Fibroblast of mammary gland (primary cell): ENCODE results near the gene OTOP3.

Experiments
- DNase-seq: peaks from one replicate; pipeline ENCODE4 v3.0.0-alpha.2; 2010; ENCODE audit warnings: low read depth
- H3K4me3 ChIP-seq: 2 replicates; pipeline ENCODE4 v1.5.1; 2011; ENCODE audit warnings: low read depth, mild to moderate bottlenecking, low read length, moderate library complexity; ENCODE audit not compliant: control insufficient read depth
- TF ChIP-seq, protein P1 (sequence below): conservative IDR thresholded peaks from 2 replicates; pipeline ENCODE4 v1.5.1; 2011; ENCODE audit warnings: low read depth, low read length, inconsistent platforms; ENCODE audit not compliant: control insufficient read depth, insufficient read depth

OTOP3 gene

DNA sequence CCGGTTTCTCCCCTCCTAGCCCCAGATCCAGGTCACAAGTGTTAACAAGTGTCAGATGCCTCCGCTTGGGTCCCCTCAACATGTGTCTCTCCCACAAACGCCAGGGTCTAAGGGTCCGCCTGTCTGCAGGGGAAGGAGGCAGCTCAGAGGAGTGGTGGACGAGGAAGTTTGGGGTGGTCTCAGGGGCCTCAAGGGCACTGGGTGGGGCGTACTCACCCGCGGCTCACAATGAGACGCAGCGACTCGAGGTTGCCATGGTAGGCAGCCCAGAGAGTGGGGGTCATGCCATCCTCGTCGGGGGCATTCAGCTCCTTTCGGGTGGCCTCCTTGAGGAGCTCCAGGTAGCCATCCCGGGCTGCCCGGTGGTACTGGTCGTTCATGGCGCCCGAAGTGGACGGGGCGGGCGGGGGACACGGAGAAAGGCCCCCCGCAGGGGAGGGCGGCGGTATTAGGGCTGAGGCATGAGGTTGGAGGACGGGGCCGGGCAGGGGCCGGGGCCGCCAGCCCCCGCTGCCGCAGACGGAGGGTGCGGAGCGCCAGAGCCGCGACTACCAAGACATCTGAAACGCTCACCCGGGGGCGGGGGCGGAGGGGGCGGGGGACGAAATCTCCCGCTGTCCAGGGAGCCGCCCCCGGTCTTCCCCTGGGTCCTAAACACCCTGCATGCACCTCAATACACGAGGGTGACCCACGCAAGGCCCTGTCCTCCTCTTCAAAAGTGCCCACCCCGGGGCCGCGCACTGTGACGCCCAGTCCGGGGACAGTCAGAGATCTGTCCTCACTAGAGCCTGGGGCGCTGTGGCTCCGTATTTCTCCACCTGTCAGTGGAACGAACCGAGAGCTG is 12.8 kb upstream of the OTOP3 start, which contains the start of gene USH1G:
Gene USH1G, minus strand, starts transcription at position 562 of the 844 bp plus-strand sequence. Its CDS starts 182 bp downstream, at position 380.
- H3K4me3 ChIP-seq = no peak within 1 kb of the TSS
- TF ChIP-seq, protein P1, sequence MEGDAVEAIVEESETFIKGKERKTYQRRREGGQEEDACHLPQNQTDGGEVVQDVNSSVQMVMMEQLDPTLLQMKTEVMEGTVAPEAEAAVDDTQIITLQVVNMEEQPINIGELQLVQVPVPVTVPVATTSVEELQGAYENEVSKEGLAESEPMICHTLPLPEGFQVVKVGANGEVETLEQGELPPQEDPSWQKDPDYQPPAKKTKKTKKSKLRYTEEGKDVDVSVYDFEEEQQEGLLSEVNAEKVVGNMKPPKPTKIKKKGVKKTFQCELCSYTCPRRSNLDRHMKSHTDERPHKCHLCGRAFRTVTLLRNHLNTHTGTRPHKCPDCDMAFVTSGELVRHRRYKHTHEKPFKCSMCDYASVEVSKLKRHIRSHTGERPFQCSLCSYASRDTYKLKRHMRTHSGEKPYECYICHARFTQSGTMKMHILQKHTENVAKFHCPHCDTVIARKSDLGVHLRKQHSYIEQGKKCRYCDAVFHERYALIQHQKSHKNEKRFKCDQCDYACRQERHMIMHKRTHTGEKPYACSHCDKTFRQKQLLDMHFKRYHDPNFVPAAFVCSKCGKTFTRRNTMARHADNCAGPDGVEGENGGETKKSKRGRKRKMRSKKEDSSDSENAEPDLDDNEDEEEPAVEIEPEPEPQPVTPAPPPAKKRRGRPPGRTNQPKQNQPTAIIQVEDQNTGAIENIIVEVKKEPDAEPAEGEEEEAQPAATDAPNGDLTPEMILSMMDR = no peak
- DNase-seq = no peak

DNA sequence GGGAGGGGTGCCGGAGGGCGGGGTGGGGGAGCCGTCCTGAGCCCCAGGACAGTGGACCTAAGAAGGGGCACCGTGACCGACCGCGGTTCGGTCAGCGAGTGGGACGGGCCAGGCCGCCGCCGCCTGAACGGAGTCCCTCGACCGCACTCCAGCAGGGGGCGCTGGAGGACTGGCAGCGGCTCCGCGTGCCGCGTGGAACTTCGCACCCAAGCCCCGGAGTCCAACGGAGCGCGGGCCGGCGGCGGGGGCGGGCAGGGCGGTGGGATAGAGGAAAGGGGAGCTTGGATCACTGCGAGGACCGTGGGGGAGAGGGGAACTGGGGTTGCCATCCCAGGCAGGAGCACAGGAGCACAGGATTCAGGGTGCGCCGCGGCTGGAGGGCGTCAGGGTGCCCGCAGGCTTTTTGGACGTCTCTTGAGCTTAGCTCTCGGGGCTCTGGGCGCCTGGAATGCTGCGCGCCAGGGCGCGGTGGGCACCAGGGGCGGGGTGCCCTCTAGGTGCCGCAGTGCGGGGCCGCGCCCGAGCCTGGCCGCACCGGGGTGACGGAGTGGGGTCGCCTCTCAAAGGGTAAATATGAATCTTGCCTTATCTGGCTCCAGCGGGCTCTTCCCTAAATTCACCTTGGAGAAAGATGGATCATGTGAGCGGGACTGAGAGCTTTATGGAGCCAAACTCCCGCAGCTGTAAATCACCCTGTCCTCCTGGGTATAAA is 12.0 kb upstream of the OTOP3 start:
- no peak overlapping the region for H3K4me3 ChIP-seq
- TF ChIP-seq, protein P1 = peak; percentile 45
- DNase-seq = peak; percentile 35

DNA sequence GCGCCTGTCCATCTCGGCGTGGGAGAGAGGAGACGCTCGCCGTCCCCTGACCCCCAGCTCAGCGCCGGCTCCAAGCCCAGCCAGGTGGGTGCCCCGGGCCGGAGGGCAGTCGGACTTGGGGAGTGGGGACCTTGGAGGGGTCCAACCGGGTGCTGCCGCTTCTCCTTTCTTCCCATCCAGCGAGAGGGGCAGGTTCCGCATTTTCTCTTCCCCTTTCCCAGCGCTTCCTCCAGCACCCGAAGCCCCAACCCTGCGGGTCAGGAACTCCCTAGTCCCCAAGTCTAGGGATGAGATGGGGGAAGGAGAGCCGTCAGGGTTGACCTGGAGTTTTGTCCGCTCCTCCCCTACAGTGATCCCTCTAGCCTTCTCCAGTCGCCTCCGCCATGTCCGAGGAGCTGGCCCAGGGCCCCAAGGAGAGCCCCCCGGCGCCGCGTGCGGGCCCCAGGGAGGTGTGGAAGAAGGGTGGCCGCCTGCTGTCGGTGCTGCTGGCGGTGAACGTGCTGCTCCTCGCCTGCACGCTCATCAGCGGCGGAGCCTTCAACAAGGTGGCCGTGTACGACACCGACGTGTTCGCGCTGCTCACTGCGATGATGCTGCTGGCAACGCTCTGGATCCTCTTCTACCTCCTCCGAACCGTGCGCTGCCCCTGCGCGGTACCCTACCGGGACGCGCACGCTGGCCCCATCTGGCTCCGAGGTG is 11.3 kb upstream of the OTOP3 start, which contains the start of gene OTOP2:
Gene OTOP2, plus strand, starts transcription at position 24 of the 699 bp plus-strand sequence. Its CDS starts 360 bp downstream, at position 384.
- no peak for DNase-seq
- TF ChIP-seq, protein P1 = no peak
- no peak within 1 kb of the TSS for H3K4me3 ChIP-seq

DNA sequence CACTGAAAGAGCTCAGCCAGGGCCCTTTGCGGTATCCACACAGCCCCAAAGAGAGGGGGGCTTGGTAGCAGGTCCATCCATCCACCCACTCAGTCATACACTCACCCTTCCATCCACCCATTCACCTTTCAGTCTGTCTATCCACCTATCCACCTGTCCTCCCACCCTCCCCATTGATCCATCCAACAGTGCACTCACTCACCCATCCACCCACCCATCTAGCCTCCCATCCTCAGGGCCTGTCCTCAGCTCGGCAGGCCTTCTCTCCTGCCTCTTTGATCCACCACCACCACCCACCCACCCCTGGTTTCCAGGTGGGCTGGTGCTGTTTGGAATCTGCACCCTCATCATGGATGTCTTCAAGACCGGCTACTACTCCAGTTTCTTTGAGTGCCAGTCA is 10.5 kb upstream of the OTOP3 start:
- H3K4me3 ChIP-seq = no peak overlapping the region
- TF ChIP-seq, protein P1 = no peak
- DNase-seq = no peak

DNA sequence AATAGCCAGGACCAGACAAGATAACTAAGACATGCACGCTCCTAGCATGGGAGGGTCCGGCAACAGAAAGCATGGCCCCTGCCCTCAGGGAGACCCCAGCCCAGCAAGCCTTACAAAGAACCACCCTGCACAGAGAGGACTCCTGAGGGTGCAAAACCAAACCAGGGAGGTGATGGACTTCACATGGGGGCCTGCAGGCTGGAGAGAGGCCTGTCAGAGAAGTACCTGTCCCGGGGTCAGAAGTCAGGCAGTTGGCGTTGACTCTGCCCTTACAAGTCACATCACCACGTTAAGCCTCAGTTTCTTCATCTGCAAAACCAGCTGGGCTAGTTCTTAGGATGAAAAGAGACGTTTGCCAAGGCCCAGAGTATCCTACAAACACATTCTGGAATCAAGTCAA is 6.9 kb upstream of the OTOP3 start:
- no peak for DNase-seq
- TF ChIP-seq, protein P1 = no peak
- H3K4me3 ChIP-seq = no peak overlapping the region

DNA sequence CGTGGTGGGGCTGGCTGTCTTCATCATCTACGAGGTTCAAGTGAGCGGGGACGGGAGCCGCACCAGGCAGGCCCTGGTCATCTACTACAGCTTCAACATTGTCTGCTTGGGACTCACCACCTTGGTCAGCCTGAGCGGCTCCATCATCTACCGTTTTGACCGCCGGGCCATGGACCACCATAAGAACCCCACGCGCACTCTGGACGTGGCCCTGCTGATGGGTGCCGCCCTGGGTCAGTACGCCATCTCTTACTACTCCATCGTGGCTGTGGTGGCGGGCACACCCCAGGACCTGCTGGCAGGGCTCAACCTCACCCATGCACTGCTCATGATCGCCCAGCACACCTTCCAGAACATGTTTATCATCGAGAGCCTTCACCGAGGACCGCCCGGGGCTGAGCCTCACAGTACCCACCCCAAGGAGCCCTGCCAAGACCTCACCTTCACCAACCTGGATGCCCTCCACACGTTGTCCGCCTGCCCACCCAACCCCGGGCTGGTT is 5.1 kb upstream of the OTOP3 start:
- TF ChIP-seq, protein P1 = no peak
- no peak for DNase-seq
- no peak overlapping the region for H3K4me3 ChIP-seq
